Amniotic stem cell (primary cell): ENCODE data around the gene MYH6.
A peak's percentile ranks its signal among the peaks of the same experiment; 100 is the strongest.

Source experiments
- DNase-seq: peaks from one replicate; lab custom pipeline; 2025; lab: John Stamatoyannopoulos, UW

MYH6 gene

DNA sequence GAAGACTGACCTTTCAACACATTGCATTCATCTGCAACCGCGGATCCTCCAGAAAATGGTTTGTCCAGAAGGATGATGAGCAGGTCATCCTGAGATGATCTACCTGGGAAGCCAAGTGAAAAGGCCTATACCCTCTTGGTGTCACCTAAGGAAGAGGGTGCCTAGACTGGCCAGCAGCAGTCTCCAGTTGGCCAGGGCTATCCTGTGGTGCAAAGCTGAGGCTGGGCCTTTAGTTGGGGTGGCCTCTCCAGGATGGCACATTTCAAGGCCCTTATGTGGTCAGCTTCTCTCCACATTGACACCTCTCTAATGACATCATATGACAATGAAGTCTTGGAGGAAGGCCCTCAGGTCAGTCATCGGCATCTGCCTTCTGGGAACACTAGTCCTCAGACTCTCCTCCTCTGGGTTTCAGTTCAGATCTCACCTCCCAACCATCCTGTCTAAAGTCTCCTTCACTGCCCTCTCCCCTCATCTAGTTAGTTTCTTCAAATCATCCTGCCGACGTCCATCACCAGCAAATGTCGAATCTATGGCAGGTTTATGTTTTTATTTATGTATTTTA, 52.1 kb downstream of the MYH6 start:
- DNase-seq, result no peak

DNA sequence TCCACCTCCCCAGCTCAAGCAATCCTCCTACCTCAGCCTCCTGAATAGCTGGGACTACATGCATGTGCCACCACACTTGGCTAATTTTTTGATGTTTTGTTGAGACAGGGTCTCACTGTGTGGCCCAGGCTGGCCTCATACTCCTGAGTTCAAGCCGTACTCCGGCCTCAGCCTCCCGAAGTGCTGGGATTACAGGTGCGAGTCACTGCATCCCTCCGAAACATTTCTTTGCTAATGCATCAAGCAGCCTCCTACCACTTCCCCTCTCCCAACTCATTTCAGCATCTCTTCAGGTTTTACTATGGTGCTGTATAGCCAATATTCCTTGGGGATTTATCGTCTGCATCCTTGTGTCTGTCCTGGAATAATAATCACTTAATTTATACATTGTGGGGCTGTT, 53.1 kb downstream of the MYH6 start:
- DNase-seq, result no peak

GRCh38 chr14:23353433-23353780, 54.7 kb downstream of the MYH6 start:
- no peak for DNase-seq

GRCh38 chr14:23352506-23353432, 55.3 kb downstream of the MYH6 start, which contains the start of gene SLC22A17:
Gene SLC22A17, minus strand, starts transcription at chr14:23352887.
- peak; percentile 88 for DNase-seq

DNA sequence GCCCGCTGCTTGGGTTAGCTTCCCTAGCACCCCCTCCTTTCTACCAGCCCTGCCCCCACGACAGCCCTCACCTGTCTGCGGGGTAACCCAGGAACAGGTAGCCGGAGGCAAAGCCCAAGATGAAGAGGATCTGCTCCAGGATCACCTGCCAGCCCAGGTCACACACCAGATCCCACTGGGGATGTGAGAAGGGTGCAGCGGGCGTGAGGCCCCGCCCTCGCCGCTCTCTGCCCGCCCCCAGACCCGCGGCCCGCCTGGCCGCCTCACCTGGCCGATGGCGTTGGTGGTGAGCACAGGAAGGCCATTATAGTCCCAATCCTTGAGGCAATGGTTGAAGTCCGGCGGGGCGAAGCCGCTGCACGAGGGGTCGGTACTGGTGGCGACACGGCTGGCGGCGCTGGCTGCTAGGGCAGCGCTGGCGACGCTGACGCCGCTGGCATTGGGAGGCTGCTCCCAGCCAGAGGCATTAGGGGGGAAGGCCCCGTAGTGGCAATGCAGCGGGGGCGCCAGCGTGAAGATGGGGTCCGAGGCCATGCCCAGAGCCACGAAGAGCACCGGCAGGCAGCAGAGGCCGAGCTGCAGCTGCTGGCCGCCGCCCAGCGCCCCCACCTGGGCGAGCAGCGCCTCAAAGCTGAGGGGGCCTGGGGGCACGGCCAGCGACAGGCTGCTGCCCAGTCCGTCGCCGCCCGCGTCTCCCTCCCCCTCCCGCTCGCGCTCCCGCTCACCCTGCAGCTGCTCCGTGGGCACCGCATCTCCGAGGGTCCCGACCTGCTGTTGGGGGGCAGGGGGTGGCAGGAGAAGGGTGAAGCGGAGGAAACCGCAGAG, 56.2 kb downstream of the MYH6 start:
- no peak for DNase-seq

GRCh38 chr14:23349156-23349845, 58.8 kb downstream of the MYH6 start:
- DNase-seq, result no peak

DNA sequence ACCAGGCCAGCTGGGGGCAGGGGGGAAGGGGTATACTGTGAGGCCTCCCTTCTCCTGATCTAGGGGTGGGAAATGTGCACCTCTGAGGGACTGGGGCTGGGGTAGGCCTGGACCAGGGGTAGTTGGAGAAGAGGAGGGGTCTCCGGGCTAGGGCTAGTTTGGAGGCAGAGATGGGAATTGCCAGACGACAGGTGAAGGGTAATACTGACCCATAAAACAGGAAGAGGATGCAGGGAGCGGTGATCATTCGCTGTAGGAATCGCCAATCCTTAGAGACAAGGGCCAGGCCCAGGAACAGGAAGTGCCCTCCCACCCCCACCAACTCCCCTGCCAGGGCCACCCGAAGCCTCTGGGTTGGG, 59.8 kb downstream of the MYH6 start:
- DNase-seq, result no peak

GRCh38 chr14:23347406-23348296, 60.4 kb downstream of the MYH6 start:
- no peak for DNase-seq

GRCh38 chr14:23346693-23347405, 61.2 kb downstream of the MYH6 start:
- no peak for DNase-seq

GRCh38 chr14:23345987-23346692, 61.9 kb downstream of the MYH6 start:
- no peak for DNase-seq

- no peak for DNase-seq
Measured at GRCh38 chr14:23344481-23344880, 63.6 kb downstream of the MYH6 start.

GRCh38 chr14:23339506-23340268, 68.4 kb downstream of the MYH6 start:
- no peak for DNase-seq

- DNase-seq, result no peak
Measured at GRCh38 chr14:23335623-23336022, 72.5 kb downstream of the MYH6 start.
